Hepatocyte (in vitro differentiated cells): ENCODE measurements around the gene SDK1. TPM values are rescaled to one million over a fixed set of nuclear protein-coding genes. Genes with fewer than 3 reads are reported as not detected.

Source experiments
- DNase-seq: peaks from one replicate; pipeline ENCODE4 v3.0.0-alpha.2; 2016; ENCODE audit warnings: low spot score
- H2AFZ ChIP-seq: fragments of 200-600 bp; sonication (generic); 2 replicates; pipeline ENCODE4 v1.6.0; 2016; ENCODE audit warnings: antibody characterized with exemption, mild to moderate bottlenecking
- H3K27ac ChIP-seq: fragments of 200-600 bp; sonication (generic); 2 replicates; pipeline ENCODE4 v1.5.1; 2016; ENCODE audit warnings: mild to moderate bottlenecking
- H3K27me3 ChIP-seq: fragments of 200-600 bp; sonication (generic); 2 replicates; pipeline ENCODE4 v1.6.1; 2016
- H3K36me3 ChIP-seq: fragments of 200-600 bp; sonication (generic); replicated peaks from 2 replicates; pipeline ENCODE4 v1.5.1; 2016; ENCODE audit warnings: low read depth; ENCODE audit not compliant: insufficient read depth
- H3K4me1 ChIP-seq: fragments of 200-600 bp; sonication (generic); 2 replicates; pipeline ENCODE4 v1.5.1; 2016; ENCODE audit warnings: mild to moderate bottlenecking, moderate library complexity; ENCODE audit not compliant: insufficient read depth
- H3K4me2 ChIP-seq: fragments of 200-600 bp; sonication (generic); 2 replicates; pipeline ENCODE4 v1.6.0; 2016
- H3K4me3 ChIP-seq: fragments of 200-600 bp; sonication (generic); 2 replicates; pipeline ENCODE4 v1.5.1; 2016; ENCODE audit warnings: mild to moderate bottlenecking
- H3K79me2 ChIP-seq: fragments of 200-600 bp; sonication (generic); 2 replicates; pipeline ENCODE4 v1.6.0; 2017; ENCODE audit warnings: mild to moderate bottlenecking
- H3K9me2 ChIP-seq: fragments of 200-600 bp; sonication (generic); replicated peaks from 2 replicates; pipeline ENCODE4 v1.6.0; 2017; ENCODE audit warnings: mild to moderate bottlenecking; ENCODE audit not compliant: insufficient read depth
- H3K9me3 ChIP-seq: fragments of 200-600 bp; sonication (generic); 2 replicates; pipeline ENCODE4 v1.5.1; 2016; ENCODE audit warnings: low read depth, mild to moderate bottlenecking
- H4K20me1 ChIP-seq: fragments of 200-600 bp; sonication (generic); 2 replicates; pipeline ENCODE4 v1.6.0; 2016; ENCODE audit warnings: mild to moderate bottlenecking; ENCODE audit not compliant: insufficient read depth, poor library complexity, severe bottlenecking
- CTCF ChIP-seq: fragments of 200-600 bp; sonication (generic); IDR thresholded peaks from 2 replicates; pipeline ENCODE4 v1.5.1; 2016; ENCODE audit warnings: antibody characterized with exemption, mild to moderate bottlenecking; ENCODE audit not compliant: poor library complexity
- EZH2 ChIP-seq: fragments of 200-600 bp; sonication (generic); IDR thresholded peaks from 2 replicates; pipeline ENCODE4 v1.6.1; 2016; ENCODE audit warnings: antibody characterized with exemption, mild to moderate bottlenecking, borderline replicate concordance
- EZH2phosphoT487 ChIP-seq: fragments of 200-600 bp; sonication (generic); IDR thresholded peaks from one replicate; pipeline ENCODE4 v1.6.1; 2018; ENCODE audit warnings: antibody characterized with exemption, mild to moderate bottlenecking, low read depth, moderate library complexity; ENCODE audit not compliant: unreplicated experiment, severe bottlenecking
- WGBS: methylation state at CpG from one replicate; pipeline ENCODE4 v1.1.6; 2016; ENCODE audit warnings: low lambda C conversion rate; ENCODE audit errors: missing lambda C conversion rate; 5-methylcytosine and 5-hydroxymethylcytosine counted together
- polyA plus RNA-seq: library from polyadenylated mRNA; unstranded; fragments of >200 nt; fragmentation: Nextera tagmentation; extraction: Ambion mirVana; gene quantifications from 2 replicates; pipeline ENCODE4 v1.2.1, GENCODE V29; 2016
- total RNA-seq: library from RNA; depleted of rRNA; stranded (reverse); fragments of >200 nt; gene quantifications from 2 replicates; pipeline ENCODE4 v1.2.3, GENCODE V29; 2014

SDK1 gene
- total and polyA plus RNA-seq, 2 experiments from 2014 or later: 4.3 to 10.0 TPM

- H3K4me2 ChIP-seq: no peak overlapping the region
- H3K27ac ChIP-seq: no peak overlapping the region
- 87% methylated on average over 15 of the region's 15 CpGs for WGBS
- H3K9me3 ChIP-seq: no peaks in the 10 kb centered on the region
- H3K79me2 ChIP-seq: no peaks in the 10 kb centered on the region
- H2AFZ ChIP-seq: no peak overlapping the region
- H3K4me3 ChIP-seq: no peak overlapping the region
- no peaks in the 10 kb centered on the region for H4K20me1 ChIP-seq
- H3K9me2 ChIP-seq: no peaks in the 10 kb centered on the region
- H3K27me3 ChIP-seq: no peaks in the 10 kb centered on the region
- H3K4me1 ChIP-seq: no peaks in the 10 kb centered on the region
- no peak for DNase-seq
- no peak for TF ChIP-seq EZH2
- no peaks in the 10 kb centered on the region for H3K36me3 ChIP-seq
Observed at GRCh38 chr7:4265676-4266075, 964.6 kb downstream of the SDK1 start.

- no peak for TF ChIP-seq EZH2
- TF ChIP-seq EZH2phosphoT487: no peak
- TF ChIP-seq CTCF: no peak
- 93% methylated on average over 21 of the region's 21 CpGs for WGBS
- no peak overlapping the region for H3K27ac ChIP-seq
- H3K4me1 ChIP-seq: no peaks in the 10 kb centered on the region
- no peak overlapping the region for H3K4me3 ChIP-seq
- no peaks in the 10 kb centered on the region for H4K20me1 ChIP-seq
- no peaks in the 10 kb centered on the region for H3K9me2 ChIP-seq
- no peak for DNase-seq
- H3K9me3 ChIP-seq: no peaks in the 10 kb centered on the region
- H2AFZ ChIP-seq: no peak overlapping the region
- H3K4me2 ChIP-seq: no peak overlapping the region
- H3K79me2 ChIP-seq: no peaks in the 10 kb centered on the region
- no peaks in the 10 kb centered on the region for H3K27me3 ChIP-seq
- H3K36me3 ChIP-seq: no peaks in the 10 kb centered on the region
Observed at GRCh38 chr7:4266270-4267040, 965.4 kb downstream of the SDK1 start.

- H3K9me2 ChIP-seq: no peaks in the 10 kb centered on the region
- H3K27me3 ChIP-seq: no peaks in the 10 kb centered on the region
- H3K79me2 ChIP-seq: no peaks in the 10 kb centered on the region
- H3K27ac ChIP-seq: no peak overlapping the region
- no peaks in the 10 kb centered on the region for H3K9me3 ChIP-seq
- DNase-seq: no peak
- H3K36me3 ChIP-seq: no peaks in the 10 kb centered on the region
- no peaks in the 10 kb centered on the region for H4K20me1 ChIP-seq
- no peak overlapping the region for H3K4me2 ChIP-seq
- no peak overlapping the region for H2AFZ ChIP-seq
- 86% methylated on average over 21 of the region's 21 CpGs for WGBS
- TF ChIP-seq EZH2phosphoT487 (no peak), CTCF (no peak), EZH2 (no peak)
- H3K4me1 ChIP-seq: no peaks in the 10 kb centered on the region
- H3K4me3 ChIP-seq: no peak overlapping the region
Observed at GRCh38 chr7:4267341-4268039, 966.4 kb downstream of the SDK1 start.
